KMS-11 (cell line): ENCODE measurements around the gene PI16.

ENCODE experiments used
- H2AFZ ChIP-seq: fragments of 200-600 bp; sonication (generic); 2 replicates; pipeline ENCODE4 v1.6.1; 2016; ENCODE audit warnings: antibody characterized with exemption, mixed run types, low read depth
- H3K27ac ChIP-seq: fragments of 200-600 bp; sonication (generic); 2 replicates; pipeline ENCODE4 v1.6.1; 2016; ENCODE audit warnings: mild to moderate bottlenecking, mixed run types
- H3K27me3 ChIP-seq: fragments of 200-600 bp; sonication (generic); 2 replicates; pipeline ENCODE4 v1.6.1; 2017; ENCODE audit warnings: mild to moderate bottlenecking, low read depth, mixed run types, moderate library complexity; ENCODE audit not compliant: insufficient read depth
- H3K36me3 ChIP-seq: fragments of 200-600 bp; sonication (generic); 2 replicates; pipeline ENCODE4 v1.6.1; 2017; ENCODE audit warnings: mild to moderate bottlenecking, mixed run types; ENCODE audit not compliant: insufficient read depth
- H3K4me1 ChIP-seq: fragments of 200-600 bp; sonication (generic); 2 replicates; pipeline ENCODE4 v1.6.1; 2016; ENCODE audit warnings: mild to moderate bottlenecking, low read depth, mixed run types; ENCODE audit not compliant: poor library complexity, severe bottlenecking
- H3K4me2 ChIP-seq: fragments of 200-600 bp; sonication (generic); 2 replicates; pipeline ENCODE4 v1.7.0; 2016; ENCODE audit warnings: mild to moderate bottlenecking, mixed run types
- H3K4me3 ChIP-seq: fragments of 200-600 bp; sonication (generic); IDR thresholded peaks from 2 replicates; pipeline ENCODE4 v1.6.1; 2017; ENCODE audit warnings: low read depth, low read length, mixed read lengths; ENCODE audit not compliant: insufficient read depth
- H3K79me2 ChIP-seq: fragments of 200-600 bp; sonication (generic); 2 replicates; pipeline ENCODE4 v1.6.1; 2016; ENCODE audit warnings: low read depth, mixed run types; ENCODE audit not compliant: insufficient read depth
- H3K9ac ChIP-seq: fragments of 200-600 bp; sonication (generic); 2 replicates; pipeline ENCODE4 v1.6.1; 2016; ENCODE audit warnings: mild to moderate bottlenecking, mixed run types
- H4K20me1 ChIP-seq: fragments of 200-600 bp; sonication (generic); 2 replicates; pipeline ENCODE4 v1.6.1; 2016; ENCODE audit warnings: mild to moderate bottlenecking, mixed run types; ENCODE audit not compliant: insufficient read depth
- TF ChIP-seq, protein P1 (sequence below): fragments of 200-600 bp; sonication (generic); conservative IDR thresholded peaks from 2 replicates; pipeline ENCODE4 v1.6.1; 2017; ENCODE audit warnings: low read depth, mild to moderate bottlenecking, antibody characterized with exemption, low read length, moderate library complexity, mixed read lengths

Gene PI16, protein sequence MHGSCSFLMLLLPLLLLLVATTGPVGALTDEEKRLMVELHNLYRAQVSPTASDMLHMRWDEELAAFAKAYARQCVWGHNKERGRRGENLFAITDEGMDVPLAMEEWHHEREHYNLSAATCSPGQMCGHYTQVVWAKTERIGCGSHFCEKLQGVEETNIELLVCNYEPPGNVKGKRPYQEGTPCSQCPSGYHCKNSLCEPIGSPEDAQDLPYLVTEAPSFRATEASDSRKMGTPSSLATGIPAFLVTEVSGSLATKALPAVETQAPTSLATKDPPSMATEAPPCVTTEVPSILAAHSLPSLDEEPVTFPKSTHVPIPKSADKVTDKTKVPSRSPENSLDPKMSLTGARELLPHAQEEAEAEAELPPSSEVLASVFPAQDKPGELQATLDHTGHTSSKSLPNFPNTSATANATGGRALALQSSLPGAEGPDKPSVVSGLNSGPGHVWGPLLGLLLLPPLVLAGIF

DNA sequence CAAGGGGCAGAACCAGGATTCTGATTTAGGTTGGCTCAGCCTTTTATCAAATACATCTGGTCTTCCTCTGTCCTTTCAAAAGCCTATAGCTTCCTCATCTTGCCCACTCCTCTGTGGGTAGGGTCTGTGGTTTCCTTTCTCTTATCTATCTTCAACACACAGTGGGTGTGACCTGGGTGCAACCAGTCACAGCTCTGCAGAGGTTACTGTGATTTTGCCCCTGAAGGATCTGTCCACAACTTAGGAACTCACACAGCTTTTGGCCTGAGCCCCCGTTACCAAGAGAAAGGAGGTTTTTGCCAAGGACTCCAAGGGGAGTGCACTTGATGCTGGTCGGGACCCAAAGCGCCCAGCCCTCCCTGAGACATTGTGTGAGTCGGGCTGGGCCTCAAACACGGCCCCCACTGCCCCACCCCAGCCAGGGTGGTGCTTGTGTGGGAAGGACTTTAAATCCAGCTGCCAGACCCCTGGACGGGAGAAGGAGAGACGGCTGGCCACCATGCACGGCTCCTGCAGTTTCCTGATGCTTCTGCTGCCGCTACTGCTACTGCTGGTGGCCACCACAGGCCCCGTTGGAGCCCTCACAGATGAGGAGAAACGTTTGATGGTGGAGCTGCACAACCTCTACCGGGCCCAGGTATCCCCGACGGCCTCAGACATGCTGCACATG lies at the start of gene PI16:
TSS of gene PI16 (plus strand) at position 477 of the 670 bp plus-strand sequence. CDS start at position 500, 23 bp downstream.
- Histone ChIP-seq H3K4me2 (no peak within 1 kb of the TSS), H3K4me1 (no peaks in the 10 kb centered on the region), H3K27ac (no peak within 1 kb of the TSS), H4K20me1 (no peaks in the 10 kb centered on the region), H3K36me3 (no peaks in the 10 kb centered on the region), H3K4me3 (no peak within 1 kb of the TSS), H3K79me2 (no peaks in the 10 kb centered on the region), H3K9ac (no peak within 1 kb of the TSS), H3K27me3 (no peaks in the 10 kb centered on the region), H2AFZ (no peak within 1 kb of the TSS)
- TF ChIP-seq, protein P1, sequence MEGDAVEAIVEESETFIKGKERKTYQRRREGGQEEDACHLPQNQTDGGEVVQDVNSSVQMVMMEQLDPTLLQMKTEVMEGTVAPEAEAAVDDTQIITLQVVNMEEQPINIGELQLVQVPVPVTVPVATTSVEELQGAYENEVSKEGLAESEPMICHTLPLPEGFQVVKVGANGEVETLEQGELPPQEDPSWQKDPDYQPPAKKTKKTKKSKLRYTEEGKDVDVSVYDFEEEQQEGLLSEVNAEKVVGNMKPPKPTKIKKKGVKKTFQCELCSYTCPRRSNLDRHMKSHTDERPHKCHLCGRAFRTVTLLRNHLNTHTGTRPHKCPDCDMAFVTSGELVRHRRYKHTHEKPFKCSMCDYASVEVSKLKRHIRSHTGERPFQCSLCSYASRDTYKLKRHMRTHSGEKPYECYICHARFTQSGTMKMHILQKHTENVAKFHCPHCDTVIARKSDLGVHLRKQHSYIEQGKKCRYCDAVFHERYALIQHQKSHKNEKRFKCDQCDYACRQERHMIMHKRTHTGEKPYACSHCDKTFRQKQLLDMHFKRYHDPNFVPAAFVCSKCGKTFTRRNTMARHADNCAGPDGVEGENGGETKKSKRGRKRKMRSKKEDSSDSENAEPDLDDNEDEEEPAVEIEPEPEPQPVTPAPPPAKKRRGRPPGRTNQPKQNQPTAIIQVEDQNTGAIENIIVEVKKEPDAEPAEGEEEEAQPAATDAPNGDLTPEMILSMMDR: no peak

DNA sequence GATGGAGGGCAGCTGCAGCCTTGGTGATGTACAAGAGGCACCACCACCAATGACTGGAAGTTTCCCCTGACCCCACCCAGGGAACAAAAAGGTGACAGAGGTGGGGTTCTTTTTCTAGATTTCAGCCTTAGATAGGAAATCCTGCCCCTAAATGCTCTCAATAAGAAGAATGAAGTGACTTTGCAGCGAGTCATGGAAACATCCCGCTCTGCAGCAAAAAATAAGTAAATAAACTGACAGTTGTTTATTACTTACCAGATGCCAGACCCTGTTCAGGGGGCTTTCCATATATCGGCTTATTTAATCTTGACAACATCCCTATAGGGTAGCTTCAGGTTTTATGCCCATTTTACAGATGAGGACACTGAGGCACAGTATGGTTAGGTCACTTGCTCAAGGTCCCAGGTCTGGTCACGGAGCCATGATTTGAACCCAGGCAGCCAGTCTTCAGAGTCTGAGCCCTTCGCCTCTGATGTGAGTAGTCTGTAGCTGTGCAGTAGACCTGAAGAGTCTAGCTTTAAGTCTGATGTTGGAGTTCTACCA lies 49.6 kb upstream of the PI16 start:
- no peak overlapping the region for H2AFZ ChIP-seq
- H3K27me3 ChIP-seq: peaks cover 3% of the 10 kb centered on the region; the same call in 1 of the 2 replicates
- H4K20me1 ChIP-seq: no peaks in the 10 kb centered on the region; the same call in 1 of the 2 replicates
- TF ChIP-seq, protein P1: no peak
- H3K9ac ChIP-seq: no peak overlapping the region
- H3K4me1 ChIP-seq: no peaks in the 10 kb centered on the region
- no peak overlapping the region for H3K4me2 ChIP-seq
- no peaks in the 10 kb centered on the region for H3K36me3 ChIP-seq
- no peak overlapping the region for H3K27ac ChIP-seq
- no peak overlapping the region for H3K4me3 ChIP-seq
- H3K79me2 ChIP-seq: no peaks in the 10 kb centered on the region

DNA sequence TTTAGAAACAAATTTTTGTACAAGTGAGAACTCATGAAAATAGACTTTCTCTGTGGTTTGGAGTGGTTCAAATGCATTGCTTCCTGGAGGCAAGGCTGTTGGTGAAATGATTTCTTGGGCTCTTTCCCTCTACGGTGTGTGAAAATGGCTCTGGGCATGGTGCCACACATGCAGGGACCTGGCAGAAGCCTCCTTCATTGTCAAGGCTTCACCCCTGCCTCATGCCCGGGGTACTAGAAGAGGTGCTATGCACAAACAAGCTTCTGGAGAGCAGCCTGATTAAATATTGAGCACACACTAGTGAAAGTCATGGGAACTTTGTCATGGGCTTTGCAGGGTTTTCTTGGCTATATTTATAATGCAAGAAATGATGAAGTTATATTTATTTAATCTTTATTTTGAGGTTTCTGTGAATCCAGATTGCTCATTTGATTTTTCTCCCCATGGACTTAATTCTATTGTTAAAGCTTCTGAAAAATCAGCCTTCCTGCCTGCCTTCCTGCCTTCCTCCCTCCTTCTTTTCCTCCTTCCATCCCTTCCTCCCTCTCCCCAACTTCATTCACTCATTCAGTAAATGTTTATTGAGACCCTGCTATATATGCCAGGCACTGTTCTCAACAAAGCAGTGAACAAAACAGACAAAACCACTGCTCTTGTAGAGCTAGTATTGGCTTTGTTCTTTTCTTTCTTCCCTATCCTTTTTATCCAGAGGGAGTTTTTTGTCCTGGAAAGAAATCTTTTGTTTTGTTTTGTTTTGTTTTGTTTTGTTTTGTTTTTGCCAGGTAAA lies 47.8 kb upstream of the PI16 start:
- Histone ChIP-seq H3K27me3 (peaks cover 16% of the 10 kb centered on the region; the same call in 1 of the 2 replicates), H2AFZ (no peak overlapping the region), H3K36me3 (no peaks in the 10 kb centered on the region), H3K27ac (no peak overlapping the region), H3K9ac (no peak overlapping the region), H3K79me2 (no peaks in the 10 kb centered on the region), H3K4me2 (no peak overlapping the region), H3K4me1 (peaks cover 3% of the 10 kb centered on the region), H3K4me3 (no peak overlapping the region), H4K20me1 (no peaks in the 10 kb centered on the region; the same call in 1 of the 2 replicates)
- TF ChIP-seq, protein P1: no peak

DNA sequence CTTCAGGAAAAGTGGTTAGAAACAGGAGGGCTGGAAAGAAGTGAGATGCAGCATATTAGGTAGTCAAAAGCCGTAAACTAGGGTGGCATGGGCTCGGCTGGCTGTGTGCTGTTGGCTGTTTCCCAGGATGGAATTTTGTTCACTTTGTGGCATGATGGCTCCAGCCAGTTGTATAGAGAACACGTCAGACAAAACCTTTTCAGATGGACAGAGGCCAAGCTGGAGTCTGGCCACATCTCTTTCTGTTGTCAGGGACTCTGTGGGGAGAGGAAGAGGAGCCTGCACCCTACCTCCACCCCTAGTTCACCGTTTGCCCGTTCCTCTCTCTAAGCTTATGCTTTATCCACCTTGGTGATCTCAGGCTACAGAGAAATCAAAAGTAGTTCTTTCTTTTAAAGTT lies 46.8 kb upstream of the PI16 start:
- H3K4me1 ChIP-seq: peaks cover 14% of the 10 kb centered on the region
- H3K9ac ChIP-seq: no peak overlapping the region

More for the DNA sequence above, 46.8 kb upstream of the PI16 start:
- no peaks in the 10 kb centered on the region for H3K79me2 ChIP-seq
- H3K27me3 ChIP-seq: peaks cover 16% of the 10 kb centered on the region; the same call in 1 of the 2 replicates
- no peaks in the 10 kb centered on the region; the same call in 1 of the 2 replicates for H4K20me1 ChIP-seq
- no peak overlapping the region for H3K27ac ChIP-seq
- no peak overlapping the region for H3K4me3 ChIP-seq
- TF ChIP-seq, protein P1: no peak
- no peaks in the 10 kb centered on the region for H3K36me3 ChIP-seq
- H2AFZ ChIP-seq: no peak overlapping the region
- H3K4me2 ChIP-seq: no peak overlapping the region
